Smooth muscle cell (in vitro differentiated cells): ENCODE results near the gene SGK1. TPM values are rescaled to one million over a fixed set of nuclear protein-coding genes. Genes with fewer than 3 reads are reported as not detected.

ENCODE experiments used
- DNase-seq: peaks from one replicate; lab custom pipeline; 2025; ENCODE audit not compliant: unreplicated experiment; lab: John Stamatoyannopoulos, UW
- H2AFZ ChIP-seq: fragments of 200-600 bp; sonication (generic); 2 replicates; pipeline ENCODE4 v1.6.0; 2016; ENCODE audit warnings: antibody characterized with exemption, low read depth, mild to moderate bottlenecking
- H3F3A ChIP-seq: fragments of 200-600 bp; sonication (generic); 2 replicates; pipeline ENCODE4 v1.6.0; 2017; ENCODE audit warnings: antibody characterized with exemption, low read depth
- H3K27ac ChIP-seq: fragments of 200-600 bp; sonication (generic); 2 replicates; pipeline ENCODE4 v1.5.1; 2016; ENCODE audit warnings: low read depth, mild to moderate bottlenecking
- H3K27me3 ChIP-seq: fragments of 200-600 bp; sonication (generic); 2 replicates; pipeline ENCODE4 v1.6.1; 2016; ENCODE audit warnings: low read depth, mild to moderate bottlenecking
- H3K36me3 ChIP-seq: fragments of 200-600 bp; sonication (generic); 2 replicates; pipeline ENCODE4 v1.5.1; 2016; ENCODE audit warnings: low read depth
- H3K4me1 ChIP-seq: fragments of 200-600 bp; sonication (generic); 2 replicates; pipeline ENCODE4 v1.5.1; 2016; ENCODE audit warnings: low read depth
- H3K4me2 ChIP-seq: fragments of 200-600 bp; sonication (generic); 2 replicates; pipeline ENCODE4 v1.6.0; 2016; ENCODE audit warnings: mild to moderate bottlenecking
- H3K4me3 ChIP-seq: fragments of 200-600 bp; sonication (generic); 2 replicates; pipeline ENCODE4 v1.5.1; 2016; ENCODE audit warnings: mild to moderate bottlenecking
- H3K79me2 ChIP-seq: fragments of 200-600 bp; sonication (generic); 2 replicates; pipeline ENCODE4 v1.6.0; 2016; ENCODE audit warnings: low read depth, mild to moderate bottlenecking
- H3K9ac ChIP-seq: fragments of 200-600 bp; sonication (generic); 2 replicates; pipeline ENCODE4 v1.6.0; 2016; ENCODE audit warnings: low read depth
- H3K9me3 ChIP-seq: fragments of 200-600 bp; sonication (generic); replicated peaks from 2 replicates; pipeline ENCODE4 v1.5.1; 2016; ENCODE audit warnings: low read depth
- H4K20me1 ChIP-seq: fragments of 200-600 bp; sonication (generic); 2 replicates; pipeline ENCODE4 v1.6.0; 2016; ENCODE audit warnings: low read depth
- CTCF ChIP-seq: fragments of 200-600 bp; sonication (generic); IDR thresholded peaks from 2 replicates; pipeline ENCODE4 v1.5.1; 2017; ENCODE audit warnings: borderline replicate concordance, mild to moderate bottlenecking, antibody characterized with exemption; ENCODE audit not compliant: insufficient read depth, poor library complexity, severe bottlenecking
- WGBS: methylation state at CpG from one replicate; pipeline ENCODE4 v1.1.7; 2016; ENCODE audit warnings: low lambda C conversion rate; 5-methylcytosine and 5-hydroxymethylcytosine counted together
- polyA plus RNA-seq: library from polyadenylated mRNA; unstranded; fragments of >200 nt; fragmentation: Nextera tagmentation; extraction: Ambion mirVana; gene quantifications from 2 replicates; pipeline ENCODE4 v1.2.1, GENCODE V29; 2016
- total RNA-seq: library from RNA; depleted of rRNA; stranded (reverse); fragments of >200 nt; gene quantifications from 2 replicates; pipeline ENCODE4 v1.2.3, GENCODE V29; 2014

SGK1 gene
- total and polyA plus RNA-seq, 2 experiments from 2014 or later = 18.9 to 109 TPM

- TF ChIP-seq CTCF = no peak
- H3K4me3 ChIP-seq = no peak overlapping the region
- DNase-seq = no peak
- no peaks in the 10 kb centered on the region for H3K79me2 ChIP-seq
- 89% methylated on average over 2 of the region's 2 CpGs for WGBS
- no peaks in the 10 kb centered on the region for H3K4me1 ChIP-seq
- H2AFZ ChIP-seq = no peak overlapping the region
- no peaks in the 10 kb centered on the region for H3F3A ChIP-seq
- no peaks in the 10 kb centered on the region for H3K9me3 ChIP-seq
- H3K4me2 ChIP-seq = no peak overlapping the region
- no peak overlapping the region for H3K9ac ChIP-seq
- H4K20me1 ChIP-seq = no peaks in the 10 kb centered on the region
- no peak overlapping the region for H3K27ac ChIP-seq
- H3K27me3 ChIP-seq = no peaks in the 10 kb centered on the region
- no peaks in the 10 kb centered on the region for H3K36me3 ChIP-seq
Observed at GRCh38 chr6:134359302-134359701, 41.4 kb upstream of the SGK1 start.

- H3K9me3 ChIP-seq = no peaks in the 10 kb centered on the region
- no peak for TF ChIP-seq CTCF
- no peak overlapping the region for H3K9ac ChIP-seq
- no peaks in the 10 kb centered on the region for H3K36me3 ChIP-seq
- no peak for DNase-seq
- H3F3A ChIP-seq = peaks cover 5% of the 10 kb centered on the region
- H3K27me3 ChIP-seq = no peaks in the 10 kb centered on the region
- H3K4me3 ChIP-seq = no peak overlapping the region
- WGBS = 58% methylated on average over 4 of the region's 4 CpGs
- H3K79me2 ChIP-seq = no peaks in the 10 kb centered on the region
- H2AFZ ChIP-seq = no peak overlapping the region
- H3K4me2 ChIP-seq = no peak overlapping the region
- H4K20me1 ChIP-seq = no peaks in the 10 kb centered on the region
- no peaks in the 10 kb centered on the region for H3K4me1 ChIP-seq
- no peak overlapping the region for H3K27ac ChIP-seq
Observed at GRCh38 chr6:134358320-134358719, 40.4 kb upstream of the SGK1 start.

- no peaks in the 10 kb centered on the region for H3K36me3 ChIP-seq
- peaks cover 4% of the 10 kb centered on the region for H3K4me1 ChIP-seq
- H3K9me3 ChIP-seq = no peaks in the 10 kb centered on the region
- H3K27ac ChIP-seq = no peak overlapping the region
- H3K79me2 ChIP-seq = no peaks in the 10 kb centered on the region
- H3K4me2 ChIP-seq = no peak overlapping the region
- H3K4me3 ChIP-seq = no peak overlapping the region
- 80% methylated on average over 2 of the region's 2 CpGs for WGBS
- H2AFZ ChIP-seq = no peak overlapping the region
- DNase-seq = no peak
- TF ChIP-seq CTCF = no peak
- no peaks in the 10 kb centered on the region for H4K20me1 ChIP-seq
- H3F3A ChIP-seq = peaks cover 5% of the 10 kb centered on the region
- no peak overlapping the region for H3K9ac ChIP-seq
- H3K27me3 ChIP-seq = no peaks in the 10 kb centered on the region
Observed at GRCh38 chr6:134357022-134357487, 39.1 kb upstream of the SGK1 start.

- Histone ChIP-seq H3K4me2 (no peak overlapping the region), H3K36me3 (no peaks in the 10 kb centered on the region), H3K9ac (no peak overlapping the region), H3K9me3 (no peaks in the 10 kb centered on the region), H3K4me3 (no peak overlapping the region), H3K79me2 (no peaks in the 10 kb centered on the region), H3K27me3 (no peaks in the 10 kb centered on the region), H4K20me1 (no peaks in the 10 kb centered on the region), H3K27ac (no peak overlapping the region), H2AFZ (no peak overlapping the region), H3F3A (peaks cover 5% of the 10 kb centered on the region), H3K4me1 (peaks cover 10% of the 10 kb centered on the region)
- 96% methylated on average over 3 of the region's 3 CpGs for WGBS
- TF ChIP-seq CTCF = no peak
- no peak for DNase-seq
Observed at GRCh38 chr6:134356405-134356804, 38.5 kb upstream of the SGK1 start.
